GM10248 (cell line): ENCODE results near the gene TGFBR3L.
A peak's percentile ranks its signal among the peaks of the same experiment; 100 is the strongest.

Experiments
- CTCF ChIA-PET: fragments of 300-600 bp; sonication (Branson Sonifier 250); formaldehyde crosslinking; extraction: SDS; loops from one replicate; lab custom pipeline; 2021; ENCODE audit warnings: antibody characterized with exemption; lab: Yijun Ruan, JAX
- POLR2A ChIA-PET: fragments of 350-650 bp; sonication (Branson Sonifier 250); formaldehyde crosslinking; extraction: SDS; loops from one replicate; lab custom pipeline; 2020; ENCODE audit warnings: antibody characterized with exemption; lab: Yijun Ruan, JAX
- DNase-seq: peaks from one replicate; pipeline ENCODE4 v3.0.0; 2012; ENCODE audit errors: extremely low spot score
- CTCF ChIP-seq: IDR thresholded peaks from 2 replicates; pipeline ENCODE4 v1.5.1; 2012; ENCODE audit warnings: mild to moderate bottlenecking, low read depth; ENCODE audit errors: extremely low read depth, missing control alignments, control extremely low read depth

Gene TGFBR3L

GRCh38 chr19:7920519-7921301, 6.1 kb downstream of the TGFBR3L start:
- CTCF ChIA-PET: interaction anchor here (0.9 to 3.4 kb wide), 18 partner anchors 9 to 352 kb away, joined by 3 to 17 read pairs (median 4); partner anchors contain the start of genes MAP2K7, TIMM44 and TRAPPC5
- POLR2A ChIA-PET: interaction anchor here (1.2 to 2.9 kb wide), 5 partner anchors 13 to 52 kb away, joined by 3 to 18 read pairs (median 5); partner anchors contain the start of genes MAP2K7 and TIMM44

GRCh38 chr19:7921302-7921966, 6.8 kb downstream of the TGFBR3L start:
- CTCF ChIA-PET: interaction anchor here (0.8 to 3.4 kb wide), 14 partner anchors 8 to 257 kb away, joined by 3 to 17 read pairs (median 5); partner anchors contain the start of genes MAP2K7, TIMM44 and TRAPPC5
- DNase-seq: no peak
- no peak for TF ChIP-seq CTCF
- POLR2A ChIA-PET: interaction anchor here (2.3 to 2.9 kb wide), 2 partner anchors 18 to 23 kb away, joined by 11 to 18 read pairs; partner anchors contain the start of genes MAP2K7 and TIMM44

More at GRCh38 chr19:7920519-7921301, 6.1 kb downstream of the TGFBR3L start:
- TF ChIP-seq CTCF: no peak
- peak; percentile 98 for DNase-seq

GRCh38 chr19:7921967-7922835, 7.6 kb downstream of the TGFBR3L start:
- ChIA-PET POLR2A (interaction anchor here (2.3 to 2.9 kb wide), 2 partner anchors 19 to 22 kb away, joined by 11 to 18 read pairs; partner anchors contain the start of genes MAP2K7 and TIMM44), CTCF (interaction anchor here (0.8 to 3.4 kb wide), 11 partner anchors 15 to 354 kb away, joined by 3 to 17 read pairs (median 5); partner anchors contain the start of genes MAP2K7, TIMM44 and TRAPPC5)
- no peak for TF ChIP-seq CTCF
- no peak for DNase-seq

GRCh38 chr19:7922836-7923195, 8.2 kb downstream of the TGFBR3L start:
- TF ChIP-seq CTCF: no peak
- DNase-seq: no peak
- POLR2A ChIA-PET: no interaction called here
- CTCF ChIA-PET: interaction anchor here (0.8 to 3.4 kb wide), 4 partner anchors 22 to 354 kb away, joined by 3 to 16 read pairs (median 6); no protein-coding TSS in a partner anchor

GRCh38 chr19:7923295-7924191, 8.9 kb downstream of the TGFBR3L start:
- CTCF ChIA-PET: interaction anchor here (0.8 to 2.8 kb wide), 8 partner anchors 17 to 355 kb away, joined by 3 to 8 read pairs (median 5); partner anchors contain the start of genes MAP2K7 and TIMM44
- DNase-seq: no peak
- no peak for TF ChIP-seq CTCF
- POLR2A ChIA-PET: interaction anchor here (0.7 kb wide), 1 partner anchor 20 kb away, joined by 7 read pairs; no protein-coding TSS in a partner anchor
